Stimulated activated CD4-positive, alpha-beta T cell treated with anti-CD3 and anti-CD28 coated beads, TNF-alpha, amount 100 ng/mL, for 1 hour (primary cell): ENCODE data around the gene PIP5K1C.

Experiments used
- DNase-seq, 3 donors: peaks; one replicate each; pipeline ENCODE4 v3.0.0-alpha.2; 2020; ENCODE audit warnings: low read depth in 3 of 3, low spot score in 1 of 3

Gene PIP5K1C

DNA sequence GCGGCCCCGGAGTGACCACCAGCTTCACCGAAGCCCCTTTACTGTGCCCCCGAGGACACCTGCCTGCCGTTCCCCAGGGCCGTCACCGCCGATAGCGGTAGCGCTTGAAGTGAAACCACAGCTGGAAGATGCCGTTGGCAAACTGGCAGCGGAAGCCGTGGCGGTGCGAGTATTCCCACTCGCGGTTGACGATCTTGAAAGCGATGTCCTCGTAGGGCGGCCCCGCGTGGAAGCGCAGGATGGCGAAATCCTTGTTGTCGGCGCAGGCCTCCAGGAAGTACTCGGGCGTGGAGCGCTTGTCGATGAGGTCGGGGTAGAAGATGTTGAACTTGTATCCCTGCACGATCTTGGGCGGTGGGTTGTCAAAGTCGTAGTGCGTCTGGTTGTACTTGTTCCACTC, 88.4 kb downstream of the PIP5K1C start:
- DNase-seq = no peak

DNA sequence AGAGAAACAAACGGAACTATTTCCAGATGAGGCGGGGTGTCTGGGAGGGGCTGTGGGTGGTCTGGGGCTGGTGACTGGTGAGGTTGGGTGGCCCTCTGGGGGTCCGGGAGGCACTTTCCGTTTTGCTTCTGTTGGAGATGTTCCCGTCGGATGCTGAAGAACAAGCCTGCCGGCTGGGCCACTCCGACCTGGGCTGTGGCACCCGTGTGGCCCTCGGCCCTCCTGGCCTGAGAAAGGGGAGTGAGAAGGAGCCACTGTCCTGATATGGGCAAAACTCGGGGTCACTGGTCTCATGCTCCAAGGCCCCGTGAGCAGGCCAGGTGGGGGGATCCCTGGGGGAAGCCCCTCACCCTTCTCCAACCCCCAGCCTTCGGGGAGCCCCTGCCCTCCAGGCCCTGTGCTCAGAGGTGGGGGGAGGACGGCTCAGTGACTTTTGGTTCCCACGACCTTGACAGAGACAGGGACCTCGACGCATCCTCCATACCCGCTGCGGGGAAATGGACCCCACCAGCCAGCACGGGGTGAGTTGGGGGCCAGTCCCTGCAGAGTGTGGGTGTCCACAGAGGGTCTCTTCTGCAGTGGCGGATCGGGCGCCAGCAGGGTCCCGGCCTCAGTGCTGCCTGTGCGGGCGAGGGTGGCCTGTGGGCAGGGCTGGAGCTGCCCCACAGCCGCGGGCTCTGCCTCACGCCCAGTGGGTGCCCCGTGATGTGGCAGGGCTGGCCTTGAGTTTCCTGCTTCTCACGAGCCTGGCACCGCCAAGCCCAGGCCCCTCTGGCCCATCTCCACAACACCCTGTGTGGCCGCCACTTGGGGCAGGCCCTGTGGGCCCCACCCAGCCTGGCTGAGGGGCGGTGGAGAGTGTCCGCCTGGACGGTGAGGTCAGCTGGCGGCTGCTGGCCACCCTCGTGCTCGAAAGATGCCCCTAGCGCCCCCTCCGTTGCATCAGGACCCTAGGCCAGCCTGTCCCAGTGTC, 89.2 kb downstream of the PIP5K1C start:
- no peak for DNase-seq

DNA sequence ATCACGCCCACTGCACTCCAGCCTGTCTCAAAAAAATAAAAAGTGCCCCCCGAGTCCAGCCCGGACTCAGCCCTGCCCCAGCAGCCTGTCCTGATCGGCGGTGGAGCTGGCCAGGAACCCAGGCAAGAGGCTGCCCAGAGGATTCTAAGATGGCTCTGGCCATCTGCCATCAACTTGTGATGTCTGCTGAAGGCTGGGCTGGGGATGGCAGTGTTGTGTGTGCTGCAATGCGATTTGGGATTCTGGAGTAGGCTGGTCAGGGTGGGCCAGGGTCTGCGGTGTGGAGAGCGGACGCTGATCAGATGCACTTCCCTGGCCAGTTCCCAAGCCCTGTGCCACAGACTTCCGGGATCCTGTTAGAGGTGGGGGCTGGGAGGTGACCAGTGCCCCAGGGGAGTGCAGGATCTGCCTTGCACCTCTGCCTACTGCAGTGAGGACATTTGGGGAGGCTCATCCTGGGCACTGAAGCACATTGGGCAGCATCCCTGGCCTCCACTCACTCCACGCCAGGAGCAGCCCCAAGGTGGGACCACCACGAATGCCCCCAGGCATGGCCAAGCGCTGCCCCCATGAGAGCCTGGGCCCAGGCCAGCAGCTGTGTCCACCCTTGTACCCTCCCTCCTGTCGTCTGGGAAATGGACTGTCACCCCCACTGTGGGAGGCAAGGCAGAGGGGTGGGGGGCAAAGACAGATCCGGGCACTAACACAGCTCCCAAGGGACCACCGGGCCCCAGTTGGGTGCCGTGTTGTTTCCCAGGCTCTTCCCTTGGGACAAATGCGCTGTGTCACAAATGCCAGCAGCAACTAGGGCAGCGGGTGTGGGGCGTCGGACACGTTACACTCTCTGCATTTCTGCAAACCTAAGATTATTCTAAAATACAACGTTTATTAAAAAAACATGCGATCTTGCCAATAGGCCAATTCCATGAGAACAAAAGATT, 90.2 kb downstream of the PIP5K1C start:
- DNase-seq = no peak

DNA sequence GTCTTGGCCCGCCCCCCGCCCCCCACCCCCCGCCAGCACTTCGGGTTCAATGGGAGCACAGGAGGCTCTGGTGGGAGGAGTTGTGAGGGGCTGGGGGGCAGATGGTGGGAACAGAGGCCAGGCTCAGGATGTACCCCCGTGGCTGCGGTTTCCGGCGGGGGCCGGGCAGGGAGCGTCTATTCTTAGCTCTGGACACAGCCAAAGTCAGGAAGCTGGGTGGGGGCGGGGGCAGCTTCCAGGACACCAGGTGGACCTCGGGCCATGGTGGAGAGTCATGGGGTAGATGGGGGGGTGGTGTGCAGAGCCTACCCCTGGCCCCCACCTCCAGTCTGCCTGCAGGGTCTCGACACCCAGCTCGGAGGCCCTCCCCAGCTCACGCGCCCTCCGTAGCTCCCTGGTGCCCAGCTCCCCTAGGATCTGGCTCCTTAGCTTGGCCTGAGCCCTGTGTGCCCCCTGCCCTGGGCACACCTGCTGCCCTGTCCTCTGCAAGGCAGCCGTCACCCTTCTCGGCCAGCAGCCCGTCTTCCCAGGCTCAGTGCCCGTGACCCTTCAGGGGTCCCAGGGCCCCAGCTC, 91.4 kb downstream of the PIP5K1C start:
- DNase-seq = no peak

- no peak for DNase-seq
Observed at GRCh38 chr19:3608079-3608641, 92.1 kb downstream of the PIP5K1C start.

DNA sequence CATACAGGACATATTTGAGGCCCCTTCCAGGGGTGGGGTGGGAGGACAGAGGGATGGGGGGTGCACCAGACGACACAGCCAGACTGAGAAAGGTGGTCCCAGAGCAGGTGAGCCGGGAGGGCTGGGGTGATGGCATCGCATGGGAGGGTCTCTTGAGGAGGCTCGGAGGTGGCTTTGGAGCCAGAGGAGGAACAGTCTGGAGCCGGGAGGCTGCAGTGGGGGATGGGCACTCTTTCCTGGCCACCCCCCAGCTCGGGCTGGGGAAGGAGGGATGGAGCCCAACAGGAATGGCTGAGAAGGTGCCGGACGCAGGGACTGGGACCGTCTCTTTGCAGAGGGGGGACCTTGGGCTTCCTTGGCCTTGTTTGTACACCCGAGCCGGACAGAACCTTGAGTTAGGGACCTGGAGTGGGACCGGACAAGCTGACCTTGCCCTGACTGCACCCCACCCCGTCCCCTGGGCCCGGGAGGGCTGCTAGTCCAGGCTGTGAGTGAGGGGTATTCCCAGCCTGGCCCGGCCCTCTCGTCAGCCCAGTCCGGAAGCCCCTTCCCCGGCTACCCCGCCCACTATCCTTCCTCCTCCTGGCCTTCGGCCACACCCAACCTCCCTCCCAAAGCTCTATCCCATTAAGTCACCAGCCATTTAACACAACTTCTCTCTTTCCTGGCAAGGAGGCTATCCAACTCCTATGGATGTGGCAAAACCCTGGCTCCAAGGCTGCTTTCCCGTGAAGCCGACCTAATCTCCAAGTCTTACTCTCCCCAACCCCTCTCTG, 92.8 kb downstream of the PIP5K1C start:
- no peak for DNase-seq

DNA sequence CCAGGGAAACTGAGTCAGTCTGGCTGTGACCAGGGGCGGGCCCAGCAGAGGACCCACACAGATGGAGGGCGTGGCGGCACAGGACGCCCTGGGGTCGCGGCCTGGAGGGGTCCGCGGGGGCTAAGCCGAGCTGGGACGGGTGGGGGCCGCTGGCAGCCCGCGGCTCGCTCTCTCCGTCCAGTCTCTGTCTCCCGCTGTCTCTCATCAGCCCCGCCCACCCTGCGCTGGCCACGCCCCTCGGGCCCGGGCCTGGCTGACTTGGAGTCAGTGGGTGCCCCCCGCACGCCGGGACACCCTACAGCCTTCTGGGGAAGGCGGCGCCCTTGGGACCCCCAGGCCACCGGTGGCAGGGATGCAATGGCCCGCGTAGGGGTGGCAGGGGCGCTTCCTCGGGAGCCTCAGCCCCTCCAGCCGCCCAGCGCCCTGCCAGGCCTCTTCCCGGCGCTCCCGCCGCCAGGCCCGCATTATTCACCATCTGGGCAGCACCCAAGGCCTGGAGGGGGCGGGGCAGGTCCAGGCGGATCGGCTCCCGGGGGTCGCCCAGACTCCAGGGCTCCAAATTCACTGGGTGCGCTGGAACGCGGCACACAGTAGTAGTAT, 93.5 kb downstream of the PIP5K1C start, which contains the start of gene TBXA2R:
Gene TBXA2R (minus strand): TSS at position 186 of the 600 bp plus-strand sequence. CDS start 6,241 bp downstream, outside the sequence.
- DNase-seq = peak in 1 of 3 donors; percentile 51

DNA sequence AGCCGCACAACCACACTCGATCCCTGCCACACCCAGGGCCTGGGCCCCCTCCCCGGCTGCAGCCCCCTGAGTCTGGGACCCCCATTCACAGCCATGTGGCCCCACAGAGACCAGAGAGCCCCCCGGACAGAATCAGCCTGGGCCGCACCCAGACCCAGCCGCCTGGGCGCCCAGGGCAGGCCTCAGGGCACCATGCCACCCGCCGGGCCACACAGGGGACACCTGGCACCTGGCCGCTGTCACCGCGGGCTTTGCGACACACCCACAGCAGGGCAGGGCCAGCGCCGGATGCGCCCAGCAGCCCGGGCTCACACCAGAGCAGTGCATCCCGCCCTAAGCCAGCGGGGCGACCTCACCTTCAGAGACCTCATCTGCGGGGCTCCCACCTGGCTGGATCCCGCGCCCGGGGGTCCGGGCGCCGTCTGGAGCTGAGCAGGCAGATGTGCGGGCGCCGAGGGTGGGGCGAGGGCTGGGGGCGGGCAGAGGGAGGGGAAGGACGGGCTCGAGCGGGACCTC, 94.0 kb downstream of the PIP5K1C start:
- no peak for DNase-seq

GRCh38 chr19:3605770-3606169, 94.5 kb downstream of the PIP5K1C start:
- no peak for DNase-seq

GRCh38 chr19:3605361-3605760, 94.9 kb downstream of the PIP5K1C start:
- DNase-seq = no peak

- DNase-seq = no peak
Observed at GRCh38 chr19:3604987-3605343, 95.3 kb downstream of the PIP5K1C start.

DNA sequence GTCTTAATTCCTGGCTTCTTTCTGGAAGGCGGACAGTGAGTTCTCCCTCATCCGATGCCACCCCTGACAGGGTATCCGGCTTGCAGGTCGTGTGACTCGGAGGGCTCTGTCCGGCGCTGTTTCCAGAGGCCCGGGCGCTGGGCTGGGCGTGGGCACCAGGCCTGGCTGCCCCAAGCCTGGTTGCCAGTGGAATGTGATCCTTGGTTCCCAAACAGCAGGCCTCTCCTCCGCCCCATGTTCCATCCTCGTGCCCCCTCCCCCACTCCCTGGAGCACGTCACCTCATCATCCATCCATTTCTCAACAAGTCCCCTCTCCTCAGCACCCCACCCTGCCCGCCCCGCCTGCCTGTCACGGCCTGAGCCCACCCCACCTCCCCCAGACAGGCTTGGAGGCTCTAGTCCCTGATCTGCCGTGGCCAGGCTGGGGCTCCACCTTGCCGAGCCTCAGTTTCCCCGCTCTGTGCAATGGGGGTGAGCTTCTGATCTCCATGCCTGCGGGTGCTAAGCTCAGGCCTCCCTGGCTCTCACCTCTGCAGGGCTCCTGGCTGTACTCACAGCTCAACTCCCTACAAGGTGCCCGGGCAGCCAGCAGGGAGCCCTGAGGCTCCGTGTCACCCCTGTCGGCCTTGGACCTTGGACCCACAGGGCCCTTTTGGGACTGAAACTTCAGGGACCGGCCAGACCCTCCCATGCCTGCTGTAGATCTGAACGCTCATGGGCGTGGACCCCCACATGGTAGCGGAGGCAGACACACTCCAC, 95.9 kb downstream of the PIP5K1C start:
- DNase-seq = no peak

DNA sequence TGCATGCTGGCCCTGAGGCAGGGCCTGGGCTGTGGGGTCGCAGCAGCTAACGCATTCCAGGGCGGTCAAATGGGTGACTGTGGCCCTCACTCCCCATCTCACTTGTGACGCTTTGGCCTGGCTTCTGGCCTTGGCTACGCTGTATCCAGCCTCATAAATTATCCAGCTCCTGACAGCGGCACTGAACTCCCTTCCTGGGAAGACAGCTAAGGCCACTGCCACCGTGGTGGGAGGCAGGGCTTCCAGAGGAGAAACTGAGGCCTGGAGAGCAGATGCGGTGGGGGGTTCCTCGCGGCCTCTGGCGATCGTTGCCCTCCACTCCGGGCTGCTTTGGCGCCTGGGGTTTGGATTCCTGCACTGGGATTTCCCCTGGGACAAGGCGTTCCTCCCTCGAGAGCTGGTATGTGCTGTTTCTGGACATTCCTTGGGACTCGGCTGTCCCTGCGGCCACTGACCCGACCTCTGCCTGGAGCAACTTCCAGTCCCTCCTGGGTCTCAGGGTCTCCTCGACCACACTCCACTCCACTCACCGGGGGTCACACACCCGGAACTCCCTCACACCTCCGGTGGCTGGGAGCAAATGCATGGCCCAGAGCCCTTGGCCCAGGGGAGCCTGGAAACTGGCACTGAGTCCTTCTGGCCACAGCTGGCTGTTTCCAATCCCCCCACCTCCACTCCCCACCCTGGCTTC, 97.0 kb downstream of the PIP5K1C start:
- DNase-seq = no peak

DNA sequence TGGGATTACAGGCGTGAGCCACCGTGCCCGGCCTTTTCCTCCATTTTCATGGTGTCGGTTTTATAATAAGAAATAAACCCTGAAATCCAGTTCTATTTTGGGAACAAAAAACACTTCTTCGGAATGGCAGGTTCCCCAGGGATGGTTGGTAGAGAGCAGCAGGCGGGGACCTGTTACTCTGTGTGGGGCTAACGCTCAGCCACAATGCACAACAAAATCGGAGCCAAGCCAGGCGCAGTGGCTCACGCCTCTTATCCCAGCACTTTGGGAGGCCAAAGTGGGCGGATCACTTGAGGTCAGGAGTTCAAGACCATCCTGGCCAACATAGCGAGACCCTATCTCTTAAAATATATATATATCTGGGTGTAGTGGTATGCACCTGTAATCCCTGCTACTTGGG, 99.2 kb downstream of the PIP5K1C start:
- no peak for DNase-seq

- DNase-seq = no peak
Observed at GRCh38 chr19:3599776-3600187, 100.5 kb downstream of the PIP5K1C start.

DNA sequence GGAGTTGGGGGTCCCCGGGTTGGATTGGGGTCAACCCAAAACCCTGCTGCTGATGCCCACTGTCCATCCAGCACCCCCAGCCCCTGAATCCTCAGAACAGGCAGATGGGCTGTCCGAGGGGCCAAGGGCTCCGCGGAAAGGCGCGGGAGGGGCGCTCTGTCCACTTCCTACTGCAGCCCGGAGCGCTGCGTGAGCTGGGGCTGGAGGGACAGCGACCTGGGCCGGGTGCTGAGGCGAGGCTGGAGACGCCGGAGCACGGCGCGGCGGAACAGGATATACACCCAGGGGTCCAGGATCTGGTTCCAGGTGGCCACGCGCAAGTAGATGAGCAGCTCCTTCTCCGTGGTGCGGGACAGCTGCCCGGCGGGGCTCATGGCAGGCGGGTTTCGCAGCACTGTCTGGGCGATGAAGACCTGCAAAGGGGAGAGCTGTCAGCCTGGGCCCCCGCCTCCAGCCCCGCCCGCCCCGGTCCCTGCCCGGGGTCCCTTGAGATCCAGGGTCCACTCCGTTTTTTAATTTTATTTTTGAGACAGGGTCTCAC, 104.7 kb downstream of the PIP5K1C start:
- DNase-seq = no peak

- no peak for DNase-seq
Observed at GRCh38 chr19:3593156-3593555, 107.1 kb downstream of the PIP5K1C start.
